ENCODE data around the gene GPR149.

- TF ChIP-seq CTCF (IDR thresholded peaks at IDR 0.05; ENCODE audit: insufficient read depth, low read length, poor library complexity, severe bottlenecking) (no peak), EZH2phosphoT487 (conservative IDR thresholded peaks at IDR 0.05; ENCODE audit: low read length) (no peak)
These were observed 31.7 kb downstream of the GPR149 start for GRCh38 chr3:154398084-154398967.

Measured in SU-DHL-6 (cell line).